HUES48 (cell line): ENCODE data around the gene HELZ2.
A peak's percentile ranks its signal among the peaks of the same experiment; 100 is the strongest.
"Not testable (repeated sequence)": the region's sequence is repeated elsewhere in the genome, so short reads cannot be mapped to it uniquely, and the experiment has no call there.

Source experiments
- H3K27ac ChIP-seq: one replicate; pipeline ENCODE4 v1.7.0; 2013; ENCODE audit warnings: low read depth, low read length, inconsistent platforms
- H3K27me3 ChIP-seq: 2 replicates; pipeline ENCODE4 v1.6.1; 2013; ENCODE audit warnings: mild to moderate bottlenecking, low read length; ENCODE audit not compliant: control insufficient read depth, insufficient read depth
- H3K36me3 ChIP-seq: 2 replicates; pipeline ENCODE4 v1.6.1; 2013; ENCODE audit warnings: low read length; ENCODE audit not compliant: control insufficient read depth, insufficient read depth
- H3K4me1 ChIP-seq: 2 replicates; pipeline ENCODE4 v1.6.1; 2013; ENCODE audit warnings: mild to moderate bottlenecking, low read length; ENCODE audit not compliant: control insufficient read depth, insufficient read depth
- H3K4me3 ChIP-seq: 2 replicates; pipeline ENCODE4 v1.5.1; 2013; ENCODE audit warnings: mild to moderate bottlenecking, low read depth, low read length
- H3K9ac ChIP-seq: 2 replicates; pipeline ENCODE4 v1.6.1; 2013; ENCODE audit warnings: mild to moderate bottlenecking, low read depth, low read length, moderate library complexity
- H3K9me3 ChIP-seq: 2 replicates; pipeline ENCODE4 v1.6.1; 2013; ENCODE audit warnings: low read length; ENCODE audit not compliant: control insufficient read depth, insufficient read depth

Gene HELZ2

GRCh38 chr20:63573647-63574131 lies 350 bp downstream of the HELZ2 start:
- Histone ChIP-seq H3K27ac (no peak overlapping the region), H3K9me3 (no peaks in the 10 kb centered on the region), H3K4me3 (peak overlapping the region; percentile 68), H3K27me3 (no peaks in the 10 kb centered on the region), H3K9ac (no peak overlapping the region), H3K36me3 (no peaks in the 10 kb centered on the region), H3K4me1 (peaks cover 9% of the 10 kb centered on the region; the same call in 1 of the 2 replicates)

- H3K36me3 ChIP-seq, result no peaks in the 10 kb centered on the region
- peak overlapping the region; percentile 68 for H3K4me3 ChIP-seq
- H3K4me1 ChIP-seq, result peaks cover 9% of the 10 kb centered on the region; the same call in 1 of the 2 replicates
- no peaks in the 10 kb centered on the region for H3K27me3 ChIP-seq
- no peaks in the 10 kb centered on the region for H3K9me3 ChIP-seq
- no peak overlapping the region for H3K9ac ChIP-seq
- no peak overlapping the region for H3K27ac ChIP-seq
These were observed 1.0 kb downstream of the HELZ2 start for GRCh38 chr20:63572788-63573646.

GRCh38 chr20:63572071-63572787 lies 1.8 kb downstream of the HELZ2 start:
- no peaks in the 10 kb centered on the region for H3K27me3 ChIP-seq
- H3K4me1 ChIP-seq, result peaks cover 9% of the 10 kb centered on the region; the same call in 1 of the 2 replicates
- no peak overlapping the region for H3K4me3 ChIP-seq
- no peaks in the 10 kb centered on the region for H3K9me3 ChIP-seq
- H3K36me3 ChIP-seq, result no peaks in the 10 kb centered on the region
- H3K9ac ChIP-seq, result no peak overlapping the region
- H3K27ac ChIP-seq, result no peak overlapping the region

GRCh38 chr20:63571087-63571478 lies 3.0 kb downstream of the HELZ2 start:
- H3K36me3 ChIP-seq, H3K9ac ChIP-seq, H3K27ac ChIP-seq: not testable (repeated sequence)

GRCh38 chr20:63570281-63571086 lies 3.6 kb downstream of the HELZ2 start:
- no peak overlapping the region for H3K4me3 ChIP-seq
- no peak overlapping the region for H3K27ac ChIP-seq
- peaks cover 8% of the 10 kb centered on the region; the same call in 1 of the 2 replicates for H3K4me1 ChIP-seq
- no peaks in the 10 kb centered on the region for H3K27me3 ChIP-seq
- no peaks in the 10 kb centered on the region for H3K36me3 ChIP-seq
- no peak overlapping the region for H3K9ac ChIP-seq
- H3K9me3 ChIP-seq, result no peaks in the 10 kb centered on the region

More at GRCh38 chr20:63571087-63571478, 3.0 kb downstream of the HELZ2 start:
- H3K27me3 ChIP-seq, H3K9me3 ChIP-seq, H3K4me3 ChIP-seq, H3K4me1 ChIP-seq: not testable (repeated sequence)

- no peaks in the 10 kb centered on the region for H3K36me3 ChIP-seq
- no peak overlapping the region for H3K4me3 ChIP-seq
- H3K4me1 ChIP-seq, result peaks cover under 1% of the 10 kb centered on the region; the same call in 1 of the 2 replicates
- no peak overlapping the region for H3K27ac ChIP-seq
- no peak overlapping the region for H3K9ac ChIP-seq
- H3K27me3 ChIP-seq, result no peaks in the 10 kb centered on the region
- H3K9me3 ChIP-seq, result no peaks in the 10 kb centered on the region
These were observed 4.8 kb downstream of the HELZ2 start for GRCh38 chr20:63568986-63569949.

GRCh38 chr20:63568170-63568981 lies 5.7 kb downstream of the HELZ2 start:
- Histone ChIP-seq H3K27ac (no peak overlapping the region), H3K27me3 (no peaks in the 10 kb centered on the region), H3K9ac (no peak overlapping the region), H3K36me3 (no peaks in the 10 kb centered on the region), H3K4me3 (no peak overlapping the region), H3K4me1 (no peaks in the 10 kb centered on the region), H3K9me3 (no peaks in the 10 kb centered on the region)

- Histone ChIP-seq H3K27ac (no peak overlapping the region), H3K36me3 (no peaks in the 10 kb centered on the region), H3K4me1 (no peaks in the 10 kb centered on the region), H3K9ac (no peak overlapping the region), H3K4me3 (no peak overlapping the region), H3K9me3 (no peaks in the 10 kb centered on the region), H3K27me3 (no peaks in the 10 kb centered on the region)
These were observed 6.5 kb downstream of the HELZ2 start for GRCh38 chr20:63567386-63568169.

- no peak overlapping the region for H3K9ac ChIP-seq
- no peak overlapping the region for H3K4me3 ChIP-seq
- H3K36me3 ChIP-seq, result no peaks in the 10 kb centered on the region
- H3K27me3 ChIP-seq, result no peaks in the 10 kb centered on the region
- no peaks in the 10 kb centered on the region for H3K9me3 ChIP-seq
- no peak overlapping the region for H3K27ac ChIP-seq
- no peaks in the 10 kb centered on the region for H3K4me1 ChIP-seq
These were observed 7.0 kb downstream of the HELZ2 start for GRCh38 chr20:63567136-63567385.
